Measurements from ENCODE around the gene TMEM250.

- TF ChIP-seq CTCF (IDR thresholded peaks at IDR 0.05 in 2 of 3, conservative IDR thresholded peaks at IDR 0.05 in 1 of 3; ENCODE audit: borderline replicate concordance in 1 of 3, insufficient read depth in 1 of 3, low read depth in 2 of 3, low read length in 2 of 3) (no peak), ZFX (IDR thresholded peaks at IDR 0.05) (no peak), YY1 (IDR thresholded peaks at IDR 0.05; ENCODE audit: extremely low read depth, insufficient replicate concordance, low read depth, low read length) (no peak), EGR1 (IDR thresholded peaks at IDR 0.05; ENCODE audit: low read depth) (no peak), EZH2 (IDR thresholded peaks at IDR 0.05) (no peak), ATF3 (IDR thresholded peaks at IDR 0.05) (no peak), RAD21 (IDR thresholded peaks at IDR 0.05; ENCODE audit: low read depth) (no peak), CBX3 (IDR thresholded peaks at IDR 0.05; ENCODE audit: low read depth) (no peak), POLR2A (IDR thresholded peaks at IDR 0.05; ENCODE audit: borderline replicate concordance, extremely low read depth, insufficient read depth, insufficient read length) (no peak), POLR2AphosphoS5 (IDR thresholded peaks at IDR 0.05; ENCODE audit: low read depth, low read length) (no peak)
Measured at GRCh38 chr9:136160995-136161610, 42.4 kb upstream of the TMEM250 start.
